H1 (cell line): ENCODE measurements around the gene ZBTB9. TPM values are rescaled to one million over a fixed set of nuclear protein-coding genes. Genes with fewer than 3 reads are reported as not detected.

ENCODE experiments used
- CBX5 ChIP-seq: fragments of 300-800, 300-1000 bp; sonication (generic); IDR thresholded peaks from 2 replicates; pipeline ENCODE4 v1.7.1; 2016; ENCODE audit warnings: antibody characterized with exemption, low read length, low read depth
- CHD1 ChIP-seq: IDR thresholded peaks from 2 replicates; pipeline ENCODE4 v1.6.1; 2012; ENCODE audit warnings: low read depth, low read length, improper control_type of control experiment
- CREB1 ChIP-seq: IDR thresholded peaks from 2 replicates; pipeline ENCODE4 v1.6.1; 2012; ENCODE audit warnings: inconsistent platforms
- RXRA ChIP-seq: IDR thresholded peaks from 2 replicates; pipeline ENCODE4 v1.6.1; 2011; ENCODE audit warnings: low read depth, mild to moderate bottlenecking, low read length, moderate library complexity; ENCODE audit not compliant: insufficient read depth
- SIX5 ChIP-seq: IDR thresholded peaks from 2 replicates; pipeline ENCODE4 v1.6.1; 2011; ENCODE audit warnings: mild to moderate bottlenecking, low read depth, low read length
- TAF7 ChIP-seq: optimal IDR thresholded peaks from 2 replicates; pipeline ENCODE3; 2011; ENCODE audit warnings: low read depth, mild to moderate bottlenecking, inconsistent platforms, low read length, moderate library complexity, borderline replicate concordance
- polyA plus RNA-seq, 7 experiments: library from polyadenylated mRNA; depleted of rRNA in 3 of 7; stranded (reverse) in 5 of 7; unstranded in 2 of 7; fragments of >200 nt in 5 of 7; fragments of 200-250 nt in 2 of 7; gene quantifications; 1 replicate in 5 of 7; 2 replicates in 1 of 7; 4 replicates in 1 of 7; pipeline versions ENCODE4 v1.2.1 to v1.2.3, GENCODE V29; 2011 to 2013; ENCODE audit warnings: missing spikeins in 2 of 7, mixed read lengths in 2 of 7
- total RNA-seq: library from RNA; stranded (reverse); fragmentation: NEBNext Ultra II Directional; extraction: Animal tissue kit (Norgen Biotek cat#: 25700); gene quantifications from 2 replicates; pipeline ENCODE4 v1.2.1, GENCODE V29; 2021
- TF ChIP-seq, protein P1 (sequence below): fragments of 300-600 bp; sonication (generic); IDR thresholded peaks from 2 replicates; pipeline ENCODE4 v1.7.1; 2012; ENCODE audit warnings: low read length, moderate library complexity, mild to moderate bottlenecking, inconsistent platforms; ENCODE audit not compliant: insufficient replicate concordance
- TF ChIP-seq, protein P2 (sequence below), 3 experiments: IDR thresholded peaks; 1 replicate in 2 of 3; 2 replicates in 1 of 3; pipeline versions ENCODE4 v1.5.1 to v1.6.1; 2011; ENCODE audit warnings: low read length in 3 of 3, mild to moderate bottlenecking in 3 of 3, inconsistent platforms in 2 of 3, low read depth in 1 of 3, moderate library complexity in 1 of 3; ENCODE audit not compliant: insufficient read depth in 1 of 3; ENCODE audit errors: control extremely low read depth in 1 of 3
- TF ChIP-seq, protein P3 (sequence below): IDR thresholded peaks from 2 replicates; pipeline ENCODE4 v1.6.1; 2012; ENCODE audit warnings: inconsistent platforms

ZBTB9 gene
- total and polyA plus RNA-seq, 2 of the 8 experiments (the other 6 are each of a cell fraction or from before 2014, with no cell fraction given), result 16.9 to 20.2 TPM

DNA sequence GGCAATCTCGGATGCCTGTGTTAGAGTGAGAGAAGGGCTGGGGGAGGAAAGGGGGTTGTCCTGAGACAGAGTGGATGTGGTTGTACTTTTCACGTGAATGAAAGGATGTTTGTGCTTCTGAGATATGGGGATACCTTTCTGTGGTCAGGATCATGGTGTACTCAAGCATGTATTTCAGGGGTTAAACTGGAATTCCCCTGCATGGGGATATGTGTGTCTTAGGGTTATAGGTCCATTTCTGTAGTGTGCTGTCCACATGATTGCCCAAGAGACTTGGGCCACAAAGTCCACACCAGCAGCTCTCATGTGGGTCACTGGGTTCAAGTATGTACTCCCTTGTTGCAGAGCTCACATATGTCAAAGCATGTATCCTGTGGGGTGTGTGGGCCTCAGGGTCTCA lies 24.0 kb upstream of the ZBTB9 start (continued):
- TF ChIP-seq, protein P1, sequence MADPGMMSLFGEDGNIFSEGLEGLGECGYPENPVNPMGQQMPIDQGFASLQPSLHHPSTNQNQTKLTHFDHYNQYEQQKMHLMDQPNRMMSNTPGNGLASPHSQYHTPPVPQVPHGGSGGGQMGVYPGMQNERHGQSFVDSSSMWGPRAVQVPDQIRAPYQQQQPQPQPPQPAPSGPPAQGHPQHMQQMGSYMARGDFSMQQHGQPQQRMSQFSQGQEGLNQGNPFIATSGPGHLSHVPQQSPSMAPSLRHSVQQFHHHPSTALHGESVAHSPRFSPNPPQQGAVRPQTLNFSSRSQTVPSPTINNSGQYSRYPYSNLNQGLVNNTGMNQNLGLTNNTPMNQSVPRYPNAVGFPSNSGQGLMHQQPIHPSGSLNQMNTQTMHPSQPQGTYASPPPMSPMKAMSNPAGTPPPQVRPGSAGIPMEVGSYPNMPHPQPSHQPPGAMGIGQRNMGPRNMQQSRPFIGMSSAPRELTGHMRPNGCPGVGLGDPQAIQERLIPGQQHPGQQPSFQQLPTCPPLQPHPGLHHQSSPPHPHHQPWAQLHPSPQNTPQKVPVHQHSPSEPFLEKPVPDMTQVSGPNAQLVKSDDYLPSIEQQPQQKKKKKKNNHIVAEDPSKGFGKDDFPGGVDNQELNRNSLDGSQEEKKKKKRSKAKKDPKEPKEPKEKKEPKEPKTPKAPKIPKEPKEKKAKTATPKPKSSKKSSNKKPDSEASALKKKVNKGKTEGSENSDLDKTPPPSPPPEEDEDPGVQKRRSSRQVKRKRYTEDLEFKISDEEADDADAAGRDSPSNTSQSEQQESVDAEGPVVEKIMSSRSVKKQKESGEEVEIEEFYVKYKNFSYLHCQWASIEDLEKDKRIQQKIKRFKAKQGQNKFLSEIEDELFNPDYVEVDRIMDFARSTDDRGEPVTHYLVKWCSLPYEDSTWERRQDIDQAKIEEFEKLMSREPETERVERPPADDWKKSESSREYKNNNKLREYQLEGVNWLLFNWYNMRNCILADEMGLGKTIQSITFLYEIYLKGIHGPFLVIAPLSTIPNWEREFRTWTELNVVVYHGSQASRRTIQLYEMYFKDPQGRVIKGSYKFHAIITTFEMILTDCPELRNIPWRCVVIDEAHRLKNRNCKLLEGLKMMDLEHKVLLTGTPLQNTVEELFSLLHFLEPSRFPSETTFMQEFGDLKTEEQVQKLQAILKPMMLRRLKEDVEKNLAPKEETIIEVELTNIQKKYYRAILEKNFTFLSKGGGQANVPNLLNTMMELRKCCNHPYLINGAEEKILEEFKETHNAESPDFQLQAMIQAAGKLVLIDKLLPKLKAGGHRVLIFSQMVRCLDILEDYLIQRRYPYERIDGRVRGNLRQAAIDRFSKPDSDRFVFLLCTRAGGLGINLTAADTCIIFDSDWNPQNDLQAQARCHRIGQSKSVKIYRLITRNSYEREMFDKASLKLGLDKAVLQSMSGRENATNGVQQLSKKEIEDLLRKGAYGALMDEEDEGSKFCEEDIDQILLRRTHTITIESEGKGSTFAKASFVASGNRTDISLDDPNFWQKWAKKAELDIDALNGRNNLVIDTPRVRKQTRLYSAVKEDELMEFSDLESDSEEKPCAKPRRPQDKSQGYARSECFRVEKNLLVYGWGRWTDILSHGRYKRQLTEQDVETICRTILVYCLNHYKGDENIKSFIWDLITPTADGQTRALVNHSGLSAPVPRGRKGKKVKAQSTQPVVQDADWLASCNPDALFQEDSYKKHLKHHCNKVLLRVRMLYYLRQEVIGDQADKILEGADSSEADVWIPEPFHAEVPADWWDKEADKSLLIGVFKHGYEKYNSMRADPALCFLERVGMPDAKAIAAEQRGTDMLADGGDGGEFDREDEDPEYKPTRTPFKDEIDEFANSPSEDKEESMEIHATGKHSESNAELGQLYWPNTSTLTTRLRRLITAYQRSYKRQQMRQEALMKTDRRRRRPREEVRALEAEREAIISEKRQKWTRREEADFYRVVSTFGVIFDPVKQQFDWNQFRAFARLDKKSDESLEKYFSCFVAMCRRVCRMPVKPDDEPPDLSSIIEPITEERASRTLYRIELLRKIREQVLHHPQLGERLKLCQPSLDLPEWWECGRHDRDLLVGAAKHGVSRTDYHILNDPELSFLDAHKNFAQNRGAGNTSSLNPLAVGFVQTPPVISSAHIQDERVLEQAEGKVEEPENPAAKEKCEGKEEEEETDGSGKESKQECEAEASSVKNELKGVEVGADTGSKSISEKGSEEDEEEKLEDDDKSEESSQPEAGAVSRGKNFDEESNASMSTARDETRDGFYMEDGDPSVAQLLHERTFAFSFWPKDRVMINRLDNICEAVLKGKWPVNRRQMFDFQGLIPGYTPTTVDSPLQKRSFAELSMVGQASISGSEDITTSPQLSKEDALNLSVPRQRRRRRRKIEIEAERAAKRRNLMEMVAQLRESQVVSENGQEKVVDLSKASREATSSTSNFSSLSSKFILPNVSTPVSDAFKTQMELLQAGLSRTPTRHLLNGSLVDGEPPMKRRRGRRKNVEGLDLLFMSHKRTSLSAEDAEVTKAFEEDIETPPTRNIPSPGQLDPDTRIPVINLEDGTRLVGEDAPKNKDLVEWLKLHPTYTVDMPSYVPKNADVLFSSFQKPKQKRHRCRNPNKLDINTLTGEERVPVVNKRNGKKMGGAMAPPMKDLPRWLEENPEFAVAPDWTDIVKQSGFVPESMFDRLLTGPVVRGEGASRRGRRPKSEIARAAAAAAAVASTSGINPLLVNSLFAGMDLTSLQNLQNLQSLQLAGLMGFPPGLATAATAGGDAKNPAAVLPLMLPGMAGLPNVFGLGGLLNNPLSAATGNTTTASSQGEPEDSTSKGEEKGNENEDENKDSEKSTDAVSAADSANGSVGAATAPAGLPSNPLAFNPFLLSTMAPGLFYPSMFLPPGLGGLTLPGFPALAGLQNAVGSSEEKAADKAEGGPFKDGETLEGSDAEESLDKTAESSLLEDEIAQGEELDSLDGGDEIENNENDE, result no peak
- TF ChIP-seq SIX5 (no peak), RXRA (no peak), CBX5 (no peak), CHD1 (no peak), CREB1 (no peak), TAF7 (no peak)
- TF ChIP-seq, protein P2, sequence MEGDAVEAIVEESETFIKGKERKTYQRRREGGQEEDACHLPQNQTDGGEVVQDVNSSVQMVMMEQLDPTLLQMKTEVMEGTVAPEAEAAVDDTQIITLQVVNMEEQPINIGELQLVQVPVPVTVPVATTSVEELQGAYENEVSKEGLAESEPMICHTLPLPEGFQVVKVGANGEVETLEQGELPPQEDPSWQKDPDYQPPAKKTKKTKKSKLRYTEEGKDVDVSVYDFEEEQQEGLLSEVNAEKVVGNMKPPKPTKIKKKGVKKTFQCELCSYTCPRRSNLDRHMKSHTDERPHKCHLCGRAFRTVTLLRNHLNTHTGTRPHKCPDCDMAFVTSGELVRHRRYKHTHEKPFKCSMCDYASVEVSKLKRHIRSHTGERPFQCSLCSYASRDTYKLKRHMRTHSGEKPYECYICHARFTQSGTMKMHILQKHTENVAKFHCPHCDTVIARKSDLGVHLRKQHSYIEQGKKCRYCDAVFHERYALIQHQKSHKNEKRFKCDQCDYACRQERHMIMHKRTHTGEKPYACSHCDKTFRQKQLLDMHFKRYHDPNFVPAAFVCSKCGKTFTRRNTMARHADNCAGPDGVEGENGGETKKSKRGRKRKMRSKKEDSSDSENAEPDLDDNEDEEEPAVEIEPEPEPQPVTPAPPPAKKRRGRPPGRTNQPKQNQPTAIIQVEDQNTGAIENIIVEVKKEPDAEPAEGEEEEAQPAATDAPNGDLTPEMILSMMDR (IDR thresholded peaks at IDR 0.05; ENCODE audit: control extremely low read depth in 1 of 3, insufficient read depth in 1 of 3, low read depth in 1 of 3, low read length in 3 of 3), result no peak
- TF ChIP-seq, protein P3, sequence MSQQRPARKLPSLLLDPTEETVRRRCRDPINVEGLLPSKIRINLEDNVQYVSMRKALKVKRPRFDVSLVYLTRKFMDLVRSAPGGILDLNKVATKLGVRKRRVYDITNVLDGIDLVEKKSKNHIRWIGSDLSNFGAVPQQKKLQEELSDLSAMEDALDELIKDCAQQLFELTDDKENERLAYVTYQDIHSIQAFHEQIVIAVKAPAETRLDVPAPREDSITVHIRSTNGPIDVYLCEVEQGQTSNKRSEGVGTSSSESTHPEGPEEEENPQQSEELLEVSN, result no peak
